IMR-90 (cell line): ENCODE measurements around the gene TBCD. TPM values are rescaled to one million over a fixed set of nuclear protein-coding genes. Genes with fewer than 3 reads are reported as not detected.

Experiments
- ATAC-seq: fragments of 200-7000 bp; cut with Tn5 transposase; 2 replicates; pipeline ENCODE4 v1.9.1; 2020; ENCODE audit warnings: low read depth, mild to moderate bottlenecking, moderate library complexity
- BruUV-seq: library from RNA; stranded (reverse); fragments of 400-500 nt; replicated peaks from 2 replicates; lab custom pipeline; 2021; lab: Mats Ljungman, UMichigan
- CTCF ChIA-PET: fragments of 300-600 bp; formaldehyde crosslinking; extraction: SDS; loops from one replicate; lab custom pipeline; 2021; ENCODE audit warnings: antibody characterized with exemption; lab: Yijun Ruan, JAX
- POLR2A ChIA-PET: fragments of 300-600 bp; sonication (Branson Sonifier 250); formaldehyde crosslinking; loops from one replicate; lab custom pipeline; 2022; ENCODE audit warnings: antibody characterized with exemption; ENCODE audit not compliant: unreplicated experiment; lab: Charles Lee
- DNase-seq: peaks from one replicate; pipeline ENCODE4 v3.0.0; 2013
- H2AFZ ChIP-seq: replicated peaks from 2 replicates; pipeline ENCODE3; 2013; ENCODE audit warnings: low read length, mild to moderate bottlenecking; ENCODE audit not compliant: poor library complexity
- H2AK5ac ChIP-seq: 2 replicates; pipeline ENCODE4 v1.6.1; 2013; ENCODE audit warnings: low read depth, low read length, inconsistent platforms
- H2AK9ac ChIP-seq: replicated peaks from 2 replicates; pipeline ENCODE3; 2013; ENCODE audit warnings: mild to moderate bottlenecking, low read depth, low read length, moderate library complexity; ENCODE audit not compliant: poor library complexity
- H2BK120ac ChIP-seq: 2 replicates; pipeline ENCODE4 v1.6.1; 2013; ENCODE audit warnings: low read depth, low read length, inconsistent platforms
- H2BK15ac ChIP-seq: 3 replicates; pipeline ENCODE4 v1.6.1; 2013; ENCODE audit warnings: low read depth, low read length, inconsistent platforms
- H2BK20ac ChIP-seq: 2 replicates; pipeline ENCODE4 v1.6.1; 2013; ENCODE audit warnings: low read depth, mild to moderate bottlenecking, inconsistent platforms, low read length, moderate library complexity
- H2BK5ac ChIP-seq: 2 replicates; pipeline ENCODE4 v1.6.1; 2013; ENCODE audit warnings: mild to moderate bottlenecking, low read depth, low read length, inconsistent platforms; ENCODE audit not compliant: poor library complexity, severe bottlenecking
- H3K14ac ChIP-seq: replicated peaks from 2 replicates; pipeline ENCODE4 v1.6.1; 2013; ENCODE audit warnings: low read depth, low read length, inconsistent platforms
- H3K18ac ChIP-seq: 2 replicates; pipeline ENCODE4 v1.6.1; 2013; ENCODE audit warnings: low read depth, low read length, control low read depth
- H3K23ac ChIP-seq: 2 replicates; pipeline ENCODE4 v1.6.1; 2013; ENCODE audit warnings: low read depth, low read length, inconsistent platforms
- H3K27ac ChIP-seq: 2 replicates; pipeline ENCODE4 v1.5.1; 2013; ENCODE audit warnings: mild to moderate bottlenecking, control low read depth, low read length; ENCODE audit not compliant: insufficient read depth
- H3K27me3 ChIP-seq: 2 replicates; pipeline ENCODE4 v1.6.1; 2013; ENCODE audit warnings: low read length; ENCODE audit not compliant: control insufficient read depth, insufficient read depth
- H3K36me3 ChIP-seq: 2 replicates; pipeline ENCODE4 v1.6.1; 2013; ENCODE audit warnings: low read length, mixed read lengths; ENCODE audit not compliant: control insufficient read depth, insufficient read depth
- H3K4ac ChIP-seq: 2 replicates; pipeline ENCODE4 v1.6.1; 2013; ENCODE audit warnings: low read depth, low read length, inconsistent platforms
- H3K4me1 ChIP-seq: 2 replicates; pipeline ENCODE4 v1.6.1; 2013; ENCODE audit warnings: low read length, mixed read lengths; ENCODE audit not compliant: control insufficient read depth, insufficient read depth
- H3K4me2 ChIP-seq: 2 replicates; pipeline ENCODE4 v1.6.1; 2013; ENCODE audit warnings: low read depth, mild to moderate bottlenecking, control low read depth, low read length, moderate library complexity
- H3K4me3 ChIP-seq: 2 replicates; pipeline ENCODE4 v1.5.1; 2013; ENCODE audit warnings: low read depth, mild to moderate bottlenecking, control low read depth, low read length, moderate library complexity; ENCODE audit not compliant: insufficient read depth
- H3K56ac ChIP-seq: 2 replicates; pipeline ENCODE4 v1.6.1; 2013; ENCODE audit warnings: low read length, inconsistent platforms; ENCODE audit not compliant: insufficient read depth; ENCODE audit errors: extremely low read depth
- H3K79me1 ChIP-seq, 2 experiments: 2 replicates each; pipeline ENCODE4 v1.6.1; 2013; ENCODE audit warnings: low read length in 2 of 2, inconsistent platforms in 1 of 2, low read depth in 1 of 2
- H3K9ac ChIP-seq: 2 replicates; pipeline ENCODE4 v1.6.1; 2013; ENCODE audit warnings: low read depth, low read length, control low read depth
- H3K9me1 ChIP-seq: 2 replicates; pipeline ENCODE4 v1.6.1; 2013; ENCODE audit warnings: low read length, inconsistent platforms; ENCODE audit not compliant: insufficient read depth
- H3K9me3 ChIP-seq: 2 replicates; pipeline ENCODE4 v1.6.1; 2013; ENCODE audit warnings: low read length; ENCODE audit not compliant: control insufficient read depth, insufficient read depth
- H4K20me1 ChIP-seq: 2 replicates; pipeline ENCODE4 v1.6.1; 2013; ENCODE audit warnings: low read length, inconsistent platforms; ENCODE audit not compliant: insufficient read depth
- H4K5ac ChIP-seq: 2 replicates; pipeline ENCODE4 v1.6.1; 2013; ENCODE audit warnings: mild to moderate bottlenecking, low read depth, low read length, control low read depth
- H4K8ac ChIP-seq, 2 experiments: 2 replicates each; pipeline ENCODE4 v1.6.1; 2013; ENCODE audit warnings: low read depth in 2 of 2, low read length in 2 of 2, control low read depth in 1 of 2, inconsistent platforms in 1 of 2
- H4K91ac ChIP-seq: 2 replicates; pipeline ENCODE4 v1.6.1; 2013; ENCODE audit warnings: low read depth, low read length, inconsistent platforms; ENCODE audit not compliant: insufficient read depth
- BHLHE40 ChIP-seq: fragments of 150-350 bp; IDR thresholded peaks from 2 replicates; pipeline ENCODE4 v1.6.1; 2016; ENCODE audit warnings: mild to moderate bottlenecking, low read depth, low read length
- CEBPB ChIP-seq: IDR thresholded peaks from 2 replicates; pipeline ENCODE4 v1.6.1; 2012; ENCODE audit warnings: low read depth, low read length, improper control_type of control experiment
- CHD1 ChIP-seq: IDR thresholded peaks from 2 replicates; pipeline ENCODE4 v1.6.1; 2012; ENCODE audit warnings: low read depth, low read length, improper control_type of control experiment
- CTCF ChIP-seq: conservative IDR thresholded peaks from 2 replicates; pipeline ENCODE4 v1.5.1; 2012; ENCODE audit warnings: mild to moderate bottlenecking, low read depth, low read length, improper control_type of control experiment
- ELK1 ChIP-seq: fragments of 150-350 bp; IDR thresholded peaks from 2 replicates; pipeline ENCODE4 v1.6.1; 2016; ENCODE audit warnings: low read depth, mild to moderate bottlenecking, low read length, moderate library complexity, borderline replicate concordance
- FOS ChIP-seq: fragments of 150-350 bp; IDR thresholded peaks from 2 replicates; pipeline ENCODE4 v1.6.1; 2016; ENCODE audit warnings: low read depth, low read length
- MAFK ChIP-seq: IDR thresholded peaks from 2 replicates; pipeline ENCODE4 v1.6.1; 2012; ENCODE audit warnings: low read depth, low read length, improper control_type of control experiment
- MXI1 ChIP-seq: IDR thresholded peaks from 2 replicates; pipeline ENCODE4 v1.6.1; 2012; ENCODE audit warnings: low read depth, mild to moderate bottlenecking, low read length, moderate library complexity, borderline replicate concordance
- NFE2L2 ChIP-seq: fragments of 150-350 bp; IDR thresholded peaks from 2 replicates; pipeline ENCODE4 v1.6.1; 2016; ENCODE audit warnings: low read depth, mild to moderate bottlenecking, low read length
- POLR2A ChIP-seq: IDR thresholded peaks from 2 replicates; pipeline ENCODE4 v1.6.1; 2012; ENCODE audit warnings: mild to moderate bottlenecking, low read depth, low read length
- RAD21 ChIP-seq: IDR thresholded peaks from 2 replicates; pipeline ENCODE4 v1.6.1; 2012; ENCODE audit warnings: low read length, improper control_type of control experiment
- RCOR1 ChIP-seq: IDR thresholded peaks from 2 replicates; pipeline ENCODE4 v1.6.1; 2012; ENCODE audit warnings: mild to moderate bottlenecking, low read length, improper control_type of control experiment; ENCODE audit not compliant: insufficient replicate concordance
- RFX5 ChIP-seq: IDR thresholded peaks from 2 replicates; pipeline ENCODE4 v1.8.0; 2012; ENCODE audit warnings: low read depth, mild to moderate bottlenecking, low read length, moderate library complexity
- SMC3 ChIP-seq: fragments of 150-350 bp; IDR thresholded peaks from 2 replicates; pipeline ENCODE4 v1.6.1; 2016; ENCODE audit warnings: low read depth, mild to moderate bottlenecking, antibody characterized with exemption, low read length, moderate library complexity
- USF2 ChIP-seq: fragments of 150-350 bp; IDR thresholded peaks from 2 replicates; pipeline ENCODE4 v1.6.1; 2017; ENCODE audit warnings: mild to moderate bottlenecking, antibody characterized with exemption, low read length, low read depth
- WGBS, 2 experiments: methylation state at CpG; one replicate each; pipeline versions ENCODE4 v1.1.5 to v1.1.7; 2013; ENCODE audit warnings: missing lambda C conversion rate in 2 of 2; ENCODE audit not compliant: insufficient read length in 1 of 2; ENCODE audit errors: extremely low coverage in 2 of 2; 5-methylcytosine and 5-hydroxymethylcytosine counted together
- dilution Hi-C: fragments of 300-500 bp; cut with HindIII; formaldehyde crosslinking; loops from one replicate; pipeline ENCODE4 v1.14.3; 2018; ENCODE audit warnings: low sequenced_read_pairs; ENCODE audit not compliant: unreplicated experiment
- in situ Hi-C: fragments of 300-500 bp; cut with MboI; formaldehyde crosslinking; loops from 3 replicates; pipeline ENCODE4 v1.14.3; 2019; ENCODE audit warnings: low sequenced_read_pairs, inconsistent platforms, mixed read lengths
- intact Hi-C: fragments of 100-400 bp; cut with micrococcal nuclease; formaldehyde crosslinking; loops from 2 replicates; pipeline ENCODE4 v1.10.0; 2022
- polyA plus RNA-seq, 3 experiments: library from polyadenylated mRNA; depleted of rRNA; stranded (reverse); fragments of >200 nt; gene quantifications; 2 replicates each; pipeline ENCODE4 v1.2.3, GENCODE V29; 2012; ENCODE audit warnings: low replicate concordance in 1 of 3
- total RNA-seq: library from RNA; depleted of rRNA; stranded (reverse); fragments of >200 nt; gene quantifications from 2 replicates; pipeline ENCODE4 v1.2.3, GENCODE V29; 2012

TBCD gene
- total and polyA plus RNA-seq, 2 of the 4 experiments (the other 2 are of a cell fraction) = 21.9 to 54.5 TPM

GRCh38 chr17:82787081-82787848 is 35.4 kb downstream of the TBCD start:
- ChIA-PET CTCF (no interaction called here), POLR2A (no interaction called here)
- Histone ChIP-seq H2BK20ac (no peak overlapping the region), H3K9me3 (no peaks in the 10 kb centered on the region), H2AFZ (no peak overlapping the region), H3K23ac (no peak overlapping the region), H3K14ac (no peak overlapping the region), H3K4me2 (no peak overlapping the region), H3K79me1 (peaks cover 3 to 44% of the 10 kb centered on the region in 2 experiments), H3K56ac (no peak overlapping the region), H2AK9ac (peak overlapping the region; percentile 24), H4K8ac (no peak overlapping the region), H3K4ac (no peak overlapping the region), H4K5ac (no peak overlapping the region), H2AK5ac (no peak overlapping the region), H3K9me1 (peaks cover 5% of the 10 kb centered on the region; the same call in 1 of the 2 replicates), H3K9ac (no peak overlapping the region), H2BK120ac (no peak overlapping the region; the same call in 1 of the 2 replicates), H3K4me1 (peaks cover 7% of the 10 kb centered on the region), H3K36me3 (peaks cover 14% of the 10 kb centered on the region), H4K20me1 (peaks cover 9% of the 10 kb centered on the region), H3K27ac (no peak overlapping the region), H2BK15ac (no peak overlapping the region), H3K4me3 (no peak overlapping the region), H3K18ac (no peak overlapping the region), H4K91ac (no peak overlapping the region), H2BK5ac (no peak overlapping the region), H3K27me3 (no peaks in the 10 kb centered on the region)
- dilution Hi-C loops = no loop called here
- WGBS, 2 experiments = 99% methylated on average over 7 of the region's 27 CpGs; no CpG with 5 or more reads in 1 of the 2 experiments
- no TSS peak for BruUV-seq
- ATAC-seq = no peak
- intact Hi-C loops = no loop called here
- in situ Hi-C loops = no loop called here
- no peak for DNase-seq
- TF ChIP-seq FOS (no peak), CEBPB (no peak), USF2 (no peak), BHLHE40 (no peak), RCOR1 (no peak), NFE2L2 (no peak), SMC3 (no peak), MAFK (no peak), RFX5 (no peak), CTCF (no peak), POLR2A (no peak), RAD21 (no peak), ELK1 (no peak), MXI1 (no peak), CHD1 (no peak)
